Endothelial cell of umbilical vein (primary cell): Measurements from ENCODE around the gene MACROD2. TPM values are rescaled to one million over a fixed set of nuclear protein-coding genes. Genes with fewer than 3 reads are reported as not detected.

Experiments
- BruUV-seq: library from RNA; stranded (reverse); fragments of 400-500 nt; replicated peaks from 2 replicates; lab custom pipeline; 2021; lab: Mats Ljungman, UMichigan
- CTCF ChIA-PET: fragments of 300-600, 350-600 bp; sonication (Branson Sonifier 250); formaldehyde crosslinking; loops from one replicate; lab custom pipeline; 2021; ENCODE audit warnings: antibody characterized with exemption, inconsistent platforms; lab: Charles Lee
- POLR2A ChIA-PET: fragments of 300-600, 350-600 bp; sonication (Branson Sonifier 250); formaldehyde crosslinking; loops from one replicate; lab custom pipeline; 2021; ENCODE audit warnings: antibody characterized with exemption, inconsistent platforms; lab: Charles Lee
- DNase-seq: peaks from one replicate; pipeline ENCODE4 v3.0.0-alpha.2; 2011; ENCODE audit warnings: low read depth, low spot score
- FAIRE-seq: peaks from 2 replicates; lab custom pipeline; 2011; peaks lifted over from hg19 to GRCh38; lab: Jason Lieb, UNC
- H2AFZ ChIP-seq: 2 replicates; pipeline ENCODE4 v1.6.0; 2012; ENCODE audit warnings: low read depth, low read length, control low read depth, inconsistent platforms
- H3K27ac ChIP-seq: 2 replicates; pipeline ENCODE4 v1.5.1; 2011; ENCODE audit warnings: low read depth, mild to moderate bottlenecking, control low read depth, low read length, moderate library complexity; ENCODE audit not compliant: insufficient read depth
- H3K27me3 ChIP-seq, 2 experiments: 2 replicates each; pipeline versions ENCODE4 v1.6.0 to v1.6.1; 2011; ENCODE audit warnings: low read length in 2 of 2, mixed read lengths in 1 of 2; ENCODE audit not compliant: control insufficient read depth in 2 of 2, insufficient read depth in 2 of 2
- H3K36me3 ChIP-seq, 2 experiments: 2 replicates in 1 of 2; 3 replicates in 1 of 2; pipeline ENCODE4 v1.5.1; 2011; ENCODE audit warnings: low read length in 2 of 2, mild to moderate bottlenecking in 1 of 2, moderate library complexity in 1 of 2; ENCODE audit not compliant: control insufficient read depth in 2 of 2, insufficient read depth in 2 of 2; ENCODE audit errors: extremely low read depth in 1 of 2
- H3K4me1 ChIP-seq: 3 replicates; pipeline ENCODE4 v1.5.1; 2011; ENCODE audit warnings: mild to moderate bottlenecking, low read length; ENCODE audit not compliant: control insufficient read depth, insufficient read depth; ENCODE audit errors: extremely low read depth
- H3K4me2 ChIP-seq: 2 replicates; pipeline ENCODE4 v1.6.1; 2011; ENCODE audit warnings: low read length, control low read depth, mixed read lengths; ENCODE audit not compliant: insufficient read depth
- H3K4me3 ChIP-seq, 3 experiments: fragments of 200-600 bp in 1 of 3; sonication (generic), shearing (Covaris generic) in 1 of 3; replicated peaks in 1 of 3; 2 replicates each; pipeline ENCODE4 v1.5.1; 2011 to 2016; ENCODE audit warnings: control low read depth in 3 of 3, low read length in 3 of 3, mild to moderate bottlenecking in 2 of 3, inconsistent platforms in 1 of 3, low read depth in 1 of 3, moderate library complexity in 1 of 3; ENCODE audit not compliant: insufficient read depth in 1 of 3
- H3K79me2 ChIP-seq: 2 replicates; pipeline ENCODE4 v1.6.0; 2012; ENCODE audit warnings: low read length, inconsistent platforms; ENCODE audit not compliant: control insufficient read depth, insufficient read depth
- H3K9ac ChIP-seq: replicated peaks from 2 replicates; pipeline ENCODE3; 2011; ENCODE audit warnings: low read length, control low read depth; ENCODE audit not compliant: insufficient read depth; ENCODE audit errors: extremely low read depth
- H3K9me1 ChIP-seq: replicated peaks from 3 replicates; pipeline ENCODE4 v1.6.0; 2011; ENCODE audit warnings: mild to moderate bottlenecking, low read length; ENCODE audit not compliant: control insufficient read depth, insufficient read depth; ENCODE audit errors: extremely low read depth
- H3K9me3 ChIP-seq: replicated peaks from 2 replicates; pipeline ENCODE4 v1.5.1; 2012; ENCODE audit warnings: low read length, inconsistent platforms; ENCODE audit not compliant: control insufficient read depth, insufficient read depth
- H4K20me1 ChIP-seq: replicated peaks from 2 replicates; pipeline ENCODE3; 2011; ENCODE audit warnings: mild to moderate bottlenecking, low read length; ENCODE audit not compliant: control insufficient read depth, insufficient read depth; ENCODE audit errors: extremely low read depth
- CTCF ChIP-seq, 2 donors: IDR thresholded peaks; 1 replicate in 1 of 2; 2 replicates in 1 of 2; pipeline ENCODE4 v1.5.1; 2011; ENCODE audit warnings: low read length in 2 of 2, mild to moderate bottlenecking in 2 of 2, moderate library complexity in 2 of 2, control low read depth in 1 of 2, inconsistent platforms in 1 of 2, low read depth in 1 of 2; ENCODE audit not compliant: insufficient read depth in 1 of 2; ENCODE audit errors: extremely low read depth in 1 of 2
- EZH2 ChIP-seq: IDR thresholded peaks from 2 replicates; pipeline ENCODE4 v1.6.1; 2012; ENCODE audit warnings: borderline replicate concordance, low read depth, mild to moderate bottlenecking, moderate library complexity, low read length, inconsistent platforms; ENCODE audit not compliant: severe bottlenecking
- FOS ChIP-seq: IDR thresholded peaks from 2 replicates; pipeline ENCODE4 v1.6.1; 2011; ENCODE audit warnings: mild to moderate bottlenecking, low read length, moderate library complexity, borderline replicate concordance; ENCODE audit not compliant: insufficient read depth
- GATA2 ChIP-seq: IDR thresholded peaks from 2 replicates; pipeline ENCODE4 v1.7.0; 2011; ENCODE audit warnings: low read depth, mild to moderate bottlenecking, moderate library complexity, mixed read lengths, low read length; ENCODE audit not compliant: insufficient read length, insufficient read depth
- JUN ChIP-seq: IDR thresholded peaks from 2 replicates; pipeline ENCODE4 v1.6.1; 2011; ENCODE audit warnings: borderline replicate concordance, low read depth; ENCODE audit not compliant: insufficient read length, insufficient read depth
- MAX ChIP-seq: IDR thresholded peaks from 2 replicates; pipeline ENCODE4 v1.6.1; 2011; ENCODE audit not compliant: insufficient read depth, insufficient read length
- MYC ChIP-seq: IDR thresholded peaks from one replicate; pipeline ENCODE4 v1.6.1; 2011; ENCODE audit warnings: mild to moderate bottlenecking, low read depth, low read length
- POLR2A ChIP-seq: IDR thresholded peaks from 2 replicates; pipeline ENCODE4 v1.6.1; 2012; ENCODE audit warnings: low read depth, mild to moderate bottlenecking, control low read depth, low read length
- POLR2AphosphoS5 ChIP-seq: IDR thresholded peaks from 2 replicates; pipeline ENCODE4 v1.6.1; 2012; ENCODE audit warnings: low read depth, mild to moderate bottlenecking, control low read depth, low read length, moderate library complexity; ENCODE audit not compliant: insufficient read depth
- dilution Hi-C: fragments of 300-500 bp; cut with MboI; formaldehyde crosslinking; loops from one replicate; pipeline ENCODE4 v1.15.0; 2019; ENCODE audit warnings: low sequenced_read_pairs; ENCODE audit not compliant: extremely low pct_ligation_motif_present
- intact Hi-C: fragments of 100-400 bp; cut with micrococcal nuclease; formaldehyde crosslinking; loops from one replicate; pipeline ENCODE4 v1.10.0; 2022
- polyA plus RNA-seq, 4 experiments: library from polyadenylated mRNA; depleted of rRNA in 3 of 4; stranded (reverse) in 3 of 4; unstranded in 1 of 4; fragments of >200 nt; gene quantifications; 2 replicates each; pipeline versions ENCODE4 v1.2.1 to v1.2.3, GENCODE V29; 2011 to 2012; ENCODE audit warnings: missing spikeins in 1 of 4
- total RNA-seq: library from RNA; stranded (reverse); gene quantifications from 2 replicates; pipeline ENCODE4 v1.2.3, GENCODE V29; 2021

Gene MACROD2
- total and polyA plus RNA-seq, 2 donors (not counting 3 experiments of a cell fraction or from before 2014, with no cell fraction given), result 0.11 to 0.73 TPM

GRCh38 chr20:14955399-14955798 is 960.1 kb downstream of the MACROD2 start:
- Histone ChIP-seq H3K4me1 (peaks cover 21% of the 10 kb centered on the region), H3K4me2 (no peak overlapping the region), H3K9ac (no peak overlapping the region), H2AFZ (no peak overlapping the region), H3K79me2 (no peaks in the 10 kb centered on the region), H3K27ac (no peak overlapping the region), H3K27me3 (no peaks in the 10 kb centered on the region), H4K20me1 (no peaks in the 10 kb centered on the region), H3K9me1 (no peaks in the 10 kb centered on the region), H3K4me3 (no peak overlapping the region), H3K9me3 (no peaks in the 10 kb centered on the region), H3K36me3 (no peaks in the 10 kb centered on the region)
- intact Hi-C loops, result no loop called here
- POLR2A ChIA-PET, result no interaction called here
- no peak for FAIRE-seq
- dilution Hi-C loops, result no loop called here
- no TSS peak for BruUV-seq
- no peak for DNase-seq
- TF ChIP-seq EZH2 (no peak), MAX (no peak), MYC (no peak), POLR2AphosphoS5 (no peak), FOS (no peak), CTCF (IDR thresholded peaks at IDR 0.05; ENCODE audit: extremely low read depth in 1 of 2, insufficient read depth in 1 of 2, low read depth in 1 of 2, low read length in 2 of 2) (no peak), JUN (no peak), POLR2A (no peak), GATA2 (no peak)
- CTCF ChIA-PET, result no interaction called here
